ENCODE data around the gene TMEM250. TPM values are rescaled to one million over a fixed set of nuclear protein-coding genes. Genes with fewer than 3 reads are reported as not detected.

Gene TMEM250
- total RNA-seq, 4 donors from 2014 or later: 25.7 to 46.9 (median 41.5) TPM

DNA sequence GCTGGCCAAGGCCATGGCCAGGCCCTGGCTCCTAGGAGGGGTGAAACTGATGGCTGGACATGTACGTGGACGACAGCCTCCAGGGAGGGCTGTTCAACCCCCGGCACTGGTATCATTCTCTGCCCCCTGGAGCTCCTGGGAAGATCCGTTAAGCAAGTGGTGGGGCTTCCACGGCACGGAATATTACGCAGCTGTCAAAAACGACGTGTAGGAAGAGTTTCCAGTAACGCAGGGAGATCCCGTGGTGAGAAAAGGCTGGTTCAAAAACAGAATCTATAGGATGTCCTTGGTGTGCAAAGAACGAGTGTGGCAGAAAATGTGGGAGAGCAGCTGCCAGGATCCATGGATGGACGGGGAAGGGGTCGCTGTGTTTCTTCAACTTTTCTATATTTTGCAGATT, 36.3 kb upstream of the TMEM250 start:
- intact Hi-C loops (cut with DNase I; ENCODE audit: low total_unique reads) (no loop called here), in situ Hi-C loops (cut with MboI; ENCODE audit: low sequenced_read_pairs in 4 of 4) (loop anchor here in 1 of 4 donors (25.0 kb wide), 1 partner anchor 132 kb away; no protein-coding TSS in a partner anchor)
- Histone ChIP-seq H3K27me3 (peaks cover 27 to 30% (median 29%) of the 10 kb centered on the region in 3 donors), H3K4me1 (no peaks in the 10 kb centered on the region), H3K27ac (no peak overlapping the region), H3K9me3 (no peaks in the 10 kb centered on the region), H3K36me3 (no peaks in the 10 kb centered on the region), H3K4me3 (no peak overlapping the region)
- ATAC-seq (no peak), DNase-seq (no peak)
- TF ChIP-seq POLR2A (IDR thresholded peaks at IDR 0.05): no peak
- TF ChIP-seq, protein P1, sequence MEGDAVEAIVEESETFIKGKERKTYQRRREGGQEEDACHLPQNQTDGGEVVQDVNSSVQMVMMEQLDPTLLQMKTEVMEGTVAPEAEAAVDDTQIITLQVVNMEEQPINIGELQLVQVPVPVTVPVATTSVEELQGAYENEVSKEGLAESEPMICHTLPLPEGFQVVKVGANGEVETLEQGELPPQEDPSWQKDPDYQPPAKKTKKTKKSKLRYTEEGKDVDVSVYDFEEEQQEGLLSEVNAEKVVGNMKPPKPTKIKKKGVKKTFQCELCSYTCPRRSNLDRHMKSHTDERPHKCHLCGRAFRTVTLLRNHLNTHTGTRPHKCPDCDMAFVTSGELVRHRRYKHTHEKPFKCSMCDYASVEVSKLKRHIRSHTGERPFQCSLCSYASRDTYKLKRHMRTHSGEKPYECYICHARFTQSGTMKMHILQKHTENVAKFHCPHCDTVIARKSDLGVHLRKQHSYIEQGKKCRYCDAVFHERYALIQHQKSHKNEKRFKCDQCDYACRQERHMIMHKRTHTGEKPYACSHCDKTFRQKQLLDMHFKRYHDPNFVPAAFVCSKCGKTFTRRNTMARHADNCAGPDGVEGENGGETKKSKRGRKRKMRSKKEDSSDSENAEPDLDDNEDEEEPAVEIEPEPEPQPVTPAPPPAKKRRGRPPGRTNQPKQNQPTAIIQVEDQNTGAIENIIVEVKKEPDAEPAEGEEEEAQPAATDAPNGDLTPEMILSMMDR (IDR thresholded peaks at IDR 0.05 in 4 of 5, conservative IDR thresholded peaks at IDR 0.05 in 1 of 5): no peak

DNA sequence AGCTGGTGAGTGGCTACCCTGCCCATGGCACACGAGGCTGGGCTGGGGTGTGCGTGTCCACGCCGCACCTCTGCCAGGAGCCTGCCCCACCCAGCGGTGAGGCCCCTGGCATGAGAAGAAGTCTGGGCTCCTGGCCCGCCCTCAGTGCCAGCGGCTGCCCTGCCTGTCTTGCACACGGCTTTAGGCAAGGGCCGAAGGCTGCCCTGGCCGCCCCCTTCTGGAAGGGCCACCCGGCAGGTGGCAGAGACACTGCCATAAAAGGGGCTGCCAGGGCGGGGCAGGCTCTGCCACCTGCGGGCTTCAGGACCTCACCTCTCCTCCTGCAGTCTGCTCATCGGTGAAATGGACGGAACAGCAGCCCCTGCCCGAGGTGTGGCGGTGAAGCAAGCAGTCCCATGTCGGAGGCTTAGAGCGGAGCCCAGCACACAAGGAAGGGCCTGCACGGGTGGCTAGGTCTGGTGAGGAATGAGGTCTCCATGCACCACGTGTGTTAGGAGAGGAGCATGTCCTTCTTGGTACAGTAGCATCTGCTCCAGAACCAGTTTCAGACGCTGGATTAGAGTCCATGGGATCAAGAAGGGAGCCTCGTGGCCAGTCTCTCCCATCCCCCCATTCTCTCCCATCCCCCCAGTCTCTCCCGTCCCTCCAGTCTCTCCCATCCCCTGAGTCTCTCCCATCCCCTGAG, 34.8 kb upstream of the TMEM250 start:
- DNase-seq (no peak), ATAC-seq (no peak)
- intact Hi-C loops (cut with DNase I; ENCODE audit: low total_unique reads): no loop called here
- no peaks in the 10 kb centered on the region for H3K4me1 ChIP-seq
- TF ChIP-seq, protein P1 (IDR thresholded peaks at IDR 0.05 in 4 of 5, conservative IDR thresholded peaks at IDR 0.05 in 1 of 5): no peak
- TF ChIP-seq POLR2A (IDR thresholded peaks at IDR 0.05): no peak
- in situ Hi-C loops (cut with MboI; ENCODE audit: low sequenced_read_pairs in 4 of 4): loop anchor here in 1 of 4 donors (25.0 kb wide), 1 partner anchor 134 kb away; no protein-coding TSS in a partner anchor
- no peaks in the 10 kb centered on the region for H3K36me3 ChIP-seq
- H3K9me3 ChIP-seq: no peaks in the 10 kb centered on the region
- peaks cover 30% of the 10 kb centered on the region in 3 donors for H3K27me3 ChIP-seq
- no peak overlapping the region for H3K27ac ChIP-seq
- no peak overlapping the region for H3K4me3 ChIP-seq

DNA sequence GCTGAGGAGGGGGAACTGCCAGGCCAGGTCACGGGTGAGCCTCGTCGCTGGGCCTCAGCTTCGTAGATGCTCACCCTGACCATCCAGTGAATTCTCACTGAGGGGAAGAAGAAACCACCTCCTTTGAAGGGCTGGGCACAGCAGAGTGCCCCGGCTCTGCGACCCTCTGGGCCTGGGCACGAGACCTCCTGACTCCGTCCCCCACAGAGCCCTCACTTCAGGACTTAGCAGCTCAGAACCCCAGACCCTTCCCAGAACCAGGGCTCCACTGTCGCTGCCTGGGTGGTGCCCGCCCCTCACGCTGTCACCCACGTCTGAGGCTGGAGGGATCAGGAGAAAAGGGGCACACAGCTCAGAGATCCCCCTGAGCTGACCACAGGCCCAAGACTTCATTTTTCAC, 34.3 kb upstream of the TMEM250 start:
- TF ChIP-seq, protein P1 (IDR thresholded peaks at IDR 0.05 in 4 of 5, conservative IDR thresholded peaks at IDR 0.05 in 1 of 5): no peak
- TF ChIP-seq POLR2A (IDR thresholded peaks at IDR 0.05): no peak
- H3K27ac ChIP-seq: no peak overlapping the region
- no peak overlapping the region for H3K4me3 ChIP-seq
- ATAC-seq (no peak), DNase-seq (no peak)
- H3K9me3 ChIP-seq: no peaks in the 10 kb centered on the region
- H3K36me3 ChIP-seq: no peaks in the 10 kb centered on the region
- in situ Hi-C loops (cut with MboI; ENCODE audit: low sequenced_read_pairs in 4 of 4) (loop anchor here in 1 of 4 donors (25.0 kb wide), 1 partner anchor 134 kb away; no protein-coding TSS in a partner anchor), intact Hi-C loops (cut with DNase I; ENCODE audit: low total_unique reads) (no loop called here)
- H3K27me3 ChIP-seq: peaks cover 33 to 36% (median 36%) of the 10 kb centered on the region in 3 donors
- H3K4me1 ChIP-seq: no peaks in the 10 kb centered on the region

DNA sequence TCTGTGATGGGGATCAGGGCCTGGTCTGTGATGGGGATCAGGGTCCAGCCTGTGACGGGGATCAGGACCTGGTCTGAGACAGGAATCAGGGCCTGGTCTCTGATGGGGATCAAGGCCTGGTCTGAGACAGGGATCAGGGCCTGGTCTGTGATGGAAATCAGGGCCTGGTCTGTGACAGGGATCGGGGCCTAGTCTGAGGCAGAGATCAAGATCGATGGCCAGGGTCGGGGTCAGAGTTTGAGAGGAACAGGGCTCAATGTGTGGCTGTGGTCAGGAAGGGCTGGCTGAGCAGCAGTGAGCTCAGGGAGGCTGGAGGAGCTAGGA, 33.8 kb upstream of the TMEM250 start:
- DNase-seq: no peak
- no peak overlapping the region for H3K27ac ChIP-seq
- intact Hi-C loops (cut with DNase I; ENCODE audit: low total_unique reads) (no loop called here), in situ Hi-C loops (cut with MboI; ENCODE audit: low sequenced_read_pairs in 4 of 4) (loop anchor here in 1 of 4 donors (25.0 kb wide), 1 partner anchor 135 kb away; no protein-coding TSS in a partner anchor)
- H3K36me3 ChIP-seq: no peaks in the 10 kb centered on the region
- no peak for ATAC-seq
- H3K4me3 ChIP-seq: no peak overlapping the region
- H3K4me1 ChIP-seq: no peaks in the 10 kb centered on the region
- peaks cover 34 to 40% (median 39%) of the 10 kb centered on the region in 3 donors for H3K27me3 ChIP-seq
- TF ChIP-seq POLR2A (IDR thresholded peaks at IDR 0.05): no peak
- TF ChIP-seq, protein P1 (IDR thresholded peaks at IDR 0.05 in 4 of 5, conservative IDR thresholded peaks at IDR 0.05 in 1 of 5): no peak
- no peaks in the 10 kb centered on the region for H3K9me3 ChIP-seq

Data from gastrocnemius medialis (tissue), 4 donors.